Osteocyte (in vitro differentiated cells): ENCODE measurements around the gene PKNOX1. TPM values are rescaled to one million over a fixed set of nuclear protein-coding genes. Genes with fewer than 3 reads are reported as not detected.
"Not testable (repeated sequence)": the region's sequence is repeated elsewhere in the genome, so short reads cannot be mapped to it uniquely, and the experiment has no call there.

Experiments
- DNase-seq: peaks from one replicate; pipeline ENCODE4 v3.0.0; 2021; ENCODE audit warnings: mixed read lengths; ENCODE audit not compliant: unreplicated experiment; ENCODE audit errors: extremely low spot score
- H3K27ac Mint-ChIP-seq: one replicate; pipeline ENCODE4 v1.8.0; 2021; ENCODE audit warnings: mild to moderate bottlenecking, mixed read lengths; ENCODE audit not compliant: unreplicated experiment
- H3K27me3 Mint-ChIP-seq: one replicate; pipeline ENCODE4 v1.8.0; 2021; ENCODE audit warnings: mixed read lengths; ENCODE audit not compliant: unreplicated experiment
- H3K36me3 Mint-ChIP-seq: one replicate; pipeline ENCODE4 v1.8.0; 2021; ENCODE audit warnings: mixed read lengths; ENCODE audit not compliant: unreplicated experiment
- H3K4me1 Mint-ChIP-seq: one replicate; pipeline ENCODE4 v1.8.0; 2021; ENCODE audit warnings: mixed read lengths; ENCODE audit not compliant: unreplicated experiment
- H3K4me3 Mint-ChIP-seq: one replicate; pipeline ENCODE4 v1.8.0; 2021; ENCODE audit warnings: mild to moderate bottlenecking, moderate library complexity, mixed read lengths; ENCODE audit not compliant: unreplicated experiment
- H3K9me3 Mint-ChIP-seq: one replicate; pipeline ENCODE4 v1.8.0; 2021; ENCODE audit warnings: mixed read lengths; ENCODE audit not compliant: unreplicated experiment
- CTCF ChIP-seq: fragments of 200-600 bp; sonication (generic); IDR thresholded peaks from 2 replicates; pipeline ENCODE4 v1.5.0; 2021; ENCODE audit warnings: antibody characterized with exemption, mild to moderate bottlenecking, moderate library complexity
- total RNA-seq: library from RNA; stranded (reverse); gene quantifications from 2 replicates; pipeline ENCODE4 v1.2.1, GENCODE V29; 2021

Gene PKNOX1
- total RNA-seq, 1 donor from 2014 or later, result 14.2 TPM

DNA sequence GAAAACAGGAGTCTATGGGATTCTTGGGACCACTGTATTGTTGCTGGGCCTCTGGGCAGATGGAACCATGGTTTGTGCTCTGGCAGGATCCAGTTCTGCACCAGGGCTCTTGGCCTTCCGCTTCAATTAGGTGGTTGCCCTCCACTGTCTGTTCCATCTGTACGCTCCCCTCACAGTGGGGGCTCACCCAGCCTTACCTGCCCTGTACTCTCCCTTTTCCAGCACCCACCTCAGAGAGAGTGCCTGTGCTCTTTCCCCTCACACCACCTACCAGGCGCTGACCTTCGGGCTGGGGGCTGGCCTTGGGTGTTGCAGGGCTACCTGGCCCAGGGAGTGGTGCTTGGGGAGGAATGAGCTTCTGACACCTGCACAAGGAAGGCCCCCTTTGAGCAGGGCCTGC, 7.5 kb downstream of the PKNOX1 start:
- peaks cover 16% of the 10 kb centered on the region for H3K4me1 Mint-ChIP-seq
- TF ChIP-seq CTCF, result no peak
- no peak overlapping the region for H3K4me3 Mint-ChIP-seq
- H3K27me3 Mint-ChIP-seq, result no peaks in the 10 kb centered on the region
- peaks cover 4% of the 10 kb centered on the region for H3K9me3 Mint-ChIP-seq
- peaks cover 5% of the 10 kb centered on the region for H3K36me3 Mint-ChIP-seq
- H3K27ac Mint-ChIP-seq, result no peak overlapping the region
- no peak for DNase-seq

- no peak for TF ChIP-seq CTCF
- Mint-ChIP-seq H3K27ac (peak overlapping the region; percentile 64), H3K36me3 (peaks cover 2% of the 10 kb centered on the region), H3K27me3 (no peaks in the 10 kb centered on the region), H3K4me1 (peaks cover 11% of the 10 kb centered on the region), H3K4me3 (no peak overlapping the region), H3K9me3 (no peaks in the 10 kb centered on the region)
- DNase-seq, result no peak
Measured at GRCh38 chr21:42983103-42983502, 8.7 kb downstream of the PKNOX1 start.

- H3K4me1 Mint-ChIP-seq, result peaks cover 11% of the 10 kb centered on the region
- peak overlapping the region; percentile 64 for H3K27ac Mint-ChIP-seq
- TF ChIP-seq CTCF, result no peak
- peaks cover 2% of the 10 kb centered on the region for H3K36me3 Mint-ChIP-seq
- no peak for DNase-seq
- H3K27me3 Mint-ChIP-seq, result no peaks in the 10 kb centered on the region
- no peaks in the 10 kb centered on the region for H3K9me3 Mint-ChIP-seq
- H3K4me3 Mint-ChIP-seq, result no peak overlapping the region
Measured at GRCh38 chr21:42983869-42984268, 9.5 kb downstream of the PKNOX1 start.

GRCh38 chr21:42986125-42986783, 11.9 kb downstream of the PKNOX1 start:
- H3K27me3 Mint-ChIP-seq, result no peaks in the 10 kb centered on the region
- peaks cover 14% of the 10 kb centered on the region for H3K4me1 Mint-ChIP-seq
- H3K9me3 Mint-ChIP-seq, result no peaks in the 10 kb centered on the region
- H3K36me3 Mint-ChIP-seq, result no peaks in the 10 kb centered on the region
- no peak for DNase-seq
- no peak overlapping the region for H3K4me3 Mint-ChIP-seq
- no peak for TF ChIP-seq CTCF
- no peak overlapping the region for H3K27ac Mint-ChIP-seq

- Mint-ChIP-seq H3K4me1 (peaks cover 19% of the 10 kb centered on the region), H3K9me3 (no peaks in the 10 kb centered on the region), H3K4me3 (no peak overlapping the region), H3K27ac (no peak overlapping the region), H3K27me3 (no peaks in the 10 kb centered on the region), H3K36me3 (no peaks in the 10 kb centered on the region)
- no peak for TF ChIP-seq CTCF
- DNase-seq, result no peak
Measured at GRCh38 chr21:42988236-42988965, 14.0 kb downstream of the PKNOX1 start.

- peaks cover 19% of the 10 kb centered on the region for H3K4me1 Mint-ChIP-seq
- not testable (repeated sequence) for H3K36me3 Mint-ChIP-seq, H3K9me3 Mint-ChIP-seq, H3K27me3 Mint-ChIP-seq, H3K4me3 Mint-ChIP-seq, H3K27ac Mint-ChIP-seq, DNase-seq
Measured at GRCh38 chr21:42989370-42989769, 15.0 kb downstream of the PKNOX1 start.
